GM12801 (cell line): Measurements from ENCODE around the gene EIF4EBP2.

Source experiments
- TF ChIP-seq, protein P1 (sequence below): IDR thresholded peaks from one replicate; pipeline ENCODE4 v1.5.1; 2011; ENCODE audit warnings: control low read depth; ENCODE audit not compliant: insufficient read length; ENCODE audit errors: extremely low read depth

Gene EIF4EBP2

GRCh38 chr10:70466951-70467350 is 63.0 kb downstream of the EIF4EBP2 start:
- TF ChIP-seq, protein P1, sequence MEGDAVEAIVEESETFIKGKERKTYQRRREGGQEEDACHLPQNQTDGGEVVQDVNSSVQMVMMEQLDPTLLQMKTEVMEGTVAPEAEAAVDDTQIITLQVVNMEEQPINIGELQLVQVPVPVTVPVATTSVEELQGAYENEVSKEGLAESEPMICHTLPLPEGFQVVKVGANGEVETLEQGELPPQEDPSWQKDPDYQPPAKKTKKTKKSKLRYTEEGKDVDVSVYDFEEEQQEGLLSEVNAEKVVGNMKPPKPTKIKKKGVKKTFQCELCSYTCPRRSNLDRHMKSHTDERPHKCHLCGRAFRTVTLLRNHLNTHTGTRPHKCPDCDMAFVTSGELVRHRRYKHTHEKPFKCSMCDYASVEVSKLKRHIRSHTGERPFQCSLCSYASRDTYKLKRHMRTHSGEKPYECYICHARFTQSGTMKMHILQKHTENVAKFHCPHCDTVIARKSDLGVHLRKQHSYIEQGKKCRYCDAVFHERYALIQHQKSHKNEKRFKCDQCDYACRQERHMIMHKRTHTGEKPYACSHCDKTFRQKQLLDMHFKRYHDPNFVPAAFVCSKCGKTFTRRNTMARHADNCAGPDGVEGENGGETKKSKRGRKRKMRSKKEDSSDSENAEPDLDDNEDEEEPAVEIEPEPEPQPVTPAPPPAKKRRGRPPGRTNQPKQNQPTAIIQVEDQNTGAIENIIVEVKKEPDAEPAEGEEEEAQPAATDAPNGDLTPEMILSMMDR: no peak

DNA sequence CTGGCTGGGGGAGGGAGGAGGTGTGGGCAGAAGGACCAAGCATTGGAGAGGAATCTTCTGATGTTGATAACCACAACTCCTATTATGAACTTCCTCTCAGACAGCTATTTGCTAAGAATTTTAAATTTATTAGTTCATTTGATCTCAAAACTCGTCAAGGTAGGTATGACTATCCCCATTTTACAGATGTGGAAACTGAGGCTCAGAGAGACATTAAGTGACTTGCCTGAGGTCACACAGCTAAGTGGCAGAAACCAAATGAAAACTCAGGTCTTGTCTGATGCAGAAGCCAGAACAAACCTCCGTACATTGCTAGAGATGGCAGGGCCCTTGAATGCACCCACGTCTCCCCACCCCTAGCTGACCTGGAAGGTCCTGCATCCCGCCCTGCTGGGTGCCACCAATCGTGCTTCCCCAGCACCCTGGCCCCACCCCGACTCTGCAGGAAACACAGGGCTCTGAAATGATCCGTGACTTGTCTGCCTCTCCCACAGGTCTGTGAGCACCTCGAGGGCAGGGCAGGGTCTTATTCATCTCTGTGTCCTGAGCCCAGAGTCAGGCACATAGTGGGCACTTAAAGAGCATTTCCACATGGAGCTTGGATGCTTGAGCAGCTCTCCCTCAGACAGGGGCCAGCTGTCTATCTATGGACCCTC is 69.0 kb downstream of the EIF4EBP2 start:
- TF ChIP-seq, protein P1: no peak

DNA sequence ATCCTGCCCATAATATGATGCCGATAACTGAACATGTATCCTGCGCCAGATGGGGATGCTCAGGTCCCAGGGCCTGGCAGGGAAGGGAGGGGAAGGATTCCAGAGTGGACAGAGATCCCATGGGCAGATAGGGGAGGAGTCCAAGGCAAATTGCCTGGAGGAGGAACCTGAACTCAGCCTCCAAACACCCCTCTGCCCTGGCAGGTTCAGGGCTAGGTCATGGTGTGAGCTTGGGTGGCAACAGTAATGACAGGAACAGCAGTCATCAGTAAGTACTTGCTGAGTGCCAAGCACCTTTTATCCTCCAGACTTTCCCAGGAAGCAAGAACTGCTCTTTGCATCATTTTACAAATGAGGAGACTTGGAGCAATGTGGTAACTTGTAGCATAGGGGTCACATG is 70.8 kb downstream of the EIF4EBP2 start:
- TF ChIP-seq, protein P1: no peak

GRCh38 chr10:70475661-70476060 is 71.7 kb downstream of the EIF4EBP2 start:
- TF ChIP-seq, protein P1: no peak

GRCh38 chr10:70476249-70477035 is 72.5 kb downstream of the EIF4EBP2 start:
- TF ChIP-seq, protein P1: no peak

GRCh38 chr10:70477661-70478162 is 73.8 kb downstream of the EIF4EBP2 start:
- TF ChIP-seq, protein P1: no peak
